DOHH2 (cell line): ENCODE data around the gene PNMA1.

Experiments used
- CTCF ChIP-seq: fragments of 200-600 bp; sonication (generic); IDR thresholded peaks from one replicate; pipeline ENCODE4 v1.5.1; 2014; ENCODE audit warnings: antibody characterized with exemption, mild to moderate bottlenecking, low read depth, low read length; ENCODE audit not compliant: poor library complexity, severe bottlenecking
- EZH2phosphoT487 ChIP-seq: fragments of 200-600 bp; sonication (generic); IDR thresholded peaks from 2 replicates; pipeline ENCODE4 v1.6.1; 2017; ENCODE audit warnings: borderline replicate concordance, mild to moderate bottlenecking, antibody characterized with exemption, low read length, moderate library complexity, mixed read lengths

DNA sequence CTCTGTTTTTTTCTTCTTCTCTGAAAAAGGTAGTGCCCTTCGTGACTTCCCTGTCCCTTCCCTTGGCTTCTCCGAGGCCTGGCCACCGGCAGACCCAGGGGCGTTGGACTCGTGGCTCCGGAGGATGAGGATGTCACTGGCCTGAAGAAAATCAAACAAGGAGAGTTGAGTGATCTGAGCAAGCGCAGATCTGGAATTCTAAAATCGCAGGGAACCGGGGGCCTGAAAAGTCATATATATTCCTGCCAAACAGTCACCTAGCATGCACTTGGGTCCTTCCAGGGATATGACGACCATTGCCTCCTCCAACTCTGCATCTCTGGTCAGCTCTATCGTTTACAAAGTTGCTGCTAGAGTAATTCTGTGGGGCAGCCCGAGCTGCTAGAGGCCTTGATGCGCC is 5.2 kb upstream of the PNMA1 start:
- TF ChIP-seq CTCF (no peak), EZH2phosphoT487 (no peak)
